GM19328 (cell line): ENCODE data around the gene NPEPL1.
A peak's percentile ranks its signal among the peaks of the same experiment; 100 is the strongest.
"Not testable (repeated sequence)": the region's sequence is repeated elsewhere in the genome, so short reads cannot be mapped to it uniquely, and the experiment has no call there.

Experiments
- ATAC-seq: cut with Tn5 transposase; IDR thresholded peaks from one replicate; pipeline ENCODE4 v1.9.1; 2021; ENCODE audit warnings: mild to moderate bottlenecking, moderate library complexity; ENCODE audit not compliant: unreplicated experiment

NPEPL1 gene

GRCh38 chr20:58692579-58693225, at the start of gene NPEPL1:
Gene NPEPL1 (plus strand): TSS chr20:58692800. CDS start chr20:58692901, 101 bp downstream.
- peak; percentile 90 for ATAC-seq

GRCh38 chr20:58642896-58643295, 49.7 kb upstream of the NPEPL1 start:
- ATAC-seq: not testable (repeated sequence)

DNA sequence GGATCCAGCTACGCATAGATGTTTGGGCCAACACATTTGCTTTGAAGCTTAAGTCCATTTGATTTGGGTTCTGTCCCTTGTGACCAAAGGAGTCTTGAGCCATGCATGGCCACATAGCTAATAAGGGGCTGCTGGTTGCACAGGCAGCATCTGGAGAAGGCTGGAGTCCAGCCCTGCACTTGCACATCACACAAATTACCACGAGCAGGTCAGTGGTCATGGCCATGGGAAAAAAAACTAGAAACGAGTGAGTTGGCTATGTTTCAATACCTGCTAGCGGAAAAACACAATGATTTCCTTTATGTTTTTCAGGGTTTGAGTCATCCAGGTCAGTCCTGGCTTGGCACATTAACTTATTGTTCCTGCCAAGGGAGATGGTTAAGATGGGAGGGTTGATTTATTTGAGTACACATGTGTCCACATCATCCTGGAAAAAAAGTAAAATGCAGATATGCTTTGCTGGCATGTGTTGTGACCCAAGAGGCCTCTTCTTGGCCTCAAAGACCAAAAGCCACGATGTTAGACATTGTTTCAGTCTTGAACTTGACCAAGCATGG, 47.1 kb upstream of the NPEPL1 start:
- no peak for ATAC-seq

- ATAC-seq: no peak
Observed at GRCh38 chr20:58646257-58646656, 46.3 kb upstream of the NPEPL1 start.

GRCh38 chr20:58646703-58647102, 45.9 kb upstream of the NPEPL1 start:
- no peak for ATAC-seq

GRCh38 chr20:58647162-58647795, 45.3 kb upstream of the NPEPL1 start:
- no peak for ATAC-seq

DNA sequence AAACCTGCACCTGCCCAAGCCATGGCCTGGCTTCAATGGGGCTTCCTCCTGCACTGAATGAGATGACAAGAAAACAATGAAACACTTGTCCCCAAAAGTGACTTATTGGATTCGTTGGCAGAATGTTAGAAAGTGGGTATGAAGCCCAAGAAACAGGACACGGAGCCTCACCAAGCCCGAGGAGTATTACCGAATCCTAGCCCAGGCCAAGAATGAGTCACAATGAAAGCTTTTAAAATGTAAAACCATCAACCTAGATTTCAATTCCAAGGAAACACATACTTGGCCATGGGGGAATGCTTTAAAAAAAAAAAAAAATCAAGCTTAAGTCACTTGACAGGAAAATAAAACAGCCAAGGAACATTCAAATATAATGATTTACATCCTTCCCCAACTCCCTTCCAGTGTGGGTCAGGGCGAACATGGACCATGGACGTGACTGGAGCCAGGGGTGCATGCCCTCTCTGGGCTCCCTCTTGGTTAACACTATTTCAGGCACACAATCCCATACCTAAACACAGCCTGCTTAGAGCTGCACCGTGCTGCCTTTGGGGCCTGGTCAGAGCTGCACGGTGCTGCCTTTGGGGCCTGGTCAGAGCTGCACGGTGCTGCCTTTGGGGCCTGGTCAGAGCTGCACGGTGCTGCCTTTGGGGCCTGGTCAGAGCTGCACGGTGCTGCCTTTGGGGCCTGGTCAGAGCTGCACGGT, 44.7 kb upstream of the NPEPL1 start:
- no peak for ATAC-seq

DNA sequence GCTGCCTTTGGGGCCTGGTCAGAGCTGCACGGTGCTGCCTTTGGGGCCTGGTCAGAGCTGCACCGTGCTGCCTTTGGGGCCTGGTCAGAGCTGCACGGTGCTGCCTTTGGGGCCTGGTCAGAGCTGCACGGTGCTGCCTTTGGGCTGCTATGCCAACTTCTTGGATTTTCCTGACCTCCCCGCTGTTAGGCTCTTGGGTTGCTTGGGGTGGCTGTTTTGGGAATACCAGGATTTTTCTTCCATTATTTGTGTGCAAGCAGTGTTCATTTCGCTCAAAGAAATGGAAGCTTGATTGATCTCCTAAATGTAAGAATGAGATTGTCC, 44.1 kb upstream of the NPEPL1 start:
- not testable (repeated sequence) for ATAC-seq

- no peak for ATAC-seq
Observed at GRCh38 chr20:58649288-58650180, 43.1 kb upstream of the NPEPL1 start.

DNA sequence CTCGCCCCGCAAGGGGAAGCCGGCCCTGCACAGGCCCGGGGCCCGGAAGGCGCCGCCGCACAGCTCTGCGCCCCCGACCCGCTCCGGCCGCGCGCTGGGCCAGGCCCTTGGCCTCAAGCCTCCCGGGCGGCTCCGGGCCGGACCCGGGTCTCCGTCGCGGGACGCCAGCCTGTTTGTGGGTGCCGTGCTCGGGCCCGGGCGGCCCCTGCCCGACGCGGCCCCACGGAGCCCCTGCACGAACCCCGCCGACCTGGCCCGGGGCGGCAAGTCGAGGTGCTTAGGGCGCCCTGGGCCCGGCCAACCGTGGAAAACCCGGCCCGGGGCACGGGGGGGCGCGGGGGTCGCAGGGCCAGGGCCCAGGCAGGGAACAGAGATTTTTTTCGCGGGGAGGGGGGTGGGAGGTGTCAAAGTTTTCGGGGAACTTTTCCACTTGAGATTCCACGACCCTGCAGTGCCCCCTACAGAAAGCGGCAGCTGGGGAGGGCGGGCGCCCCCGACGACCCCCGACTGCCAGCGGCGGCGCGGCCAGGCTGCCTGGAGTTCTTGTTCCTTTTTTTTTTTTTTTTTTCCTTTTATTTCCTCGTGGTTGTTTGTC, 42.3 kb upstream of the NPEPL1 start:
- ATAC-seq: no peak

- peak; percentile 54 for ATAC-seq
Observed at GRCh38 chr20:58650776-58651558, 41.6 kb upstream of the NPEPL1 start, which contains the start of gene STX16. Gene STX16 (plus strand): TSS chr20:58651283. CDS start chr20:58652007, 724 bp downstream.

- ATAC-seq: no peak
Observed at GRCh38 chr20:58651559-58651945, 41.0 kb upstream of the NPEPL1 start.

DNA sequence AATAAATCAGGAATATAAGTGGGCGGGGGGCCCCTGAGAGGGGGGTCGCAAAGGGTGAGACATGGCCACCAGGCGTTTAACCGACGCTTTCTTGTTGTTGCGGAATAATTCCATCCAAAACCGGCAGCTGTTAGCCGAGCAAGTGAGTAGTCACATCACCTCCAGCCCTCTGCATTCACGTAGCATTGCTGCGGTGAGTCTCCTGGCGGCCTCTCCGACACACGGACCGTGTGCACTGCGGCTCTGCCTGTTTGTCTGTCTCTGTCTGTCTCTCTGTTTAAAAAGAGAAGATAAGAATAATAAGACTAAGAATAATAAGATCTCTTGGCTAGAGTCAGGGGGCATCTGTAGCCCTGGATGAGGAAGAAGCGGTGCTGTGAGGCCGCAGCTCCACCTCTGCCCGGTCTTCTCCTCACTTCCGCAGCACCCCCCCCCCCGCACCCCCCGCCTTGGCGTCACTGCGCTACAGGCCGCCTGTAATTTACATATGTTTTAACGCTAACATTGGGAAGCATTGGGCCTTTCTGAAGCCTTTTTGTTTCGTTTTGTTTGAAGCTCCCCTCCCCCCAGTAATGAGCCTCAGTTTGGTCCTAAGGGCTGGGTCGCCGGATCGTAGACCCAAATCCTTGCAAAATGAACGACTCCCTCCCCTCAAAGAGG, 40.5 kb upstream of the NPEPL1 start:
- ATAC-seq: peak; percentile 36

- no peak for ATAC-seq
Observed at GRCh38 chr20:58652606-58653294, 39.9 kb upstream of the NPEPL1 start.

DNA sequence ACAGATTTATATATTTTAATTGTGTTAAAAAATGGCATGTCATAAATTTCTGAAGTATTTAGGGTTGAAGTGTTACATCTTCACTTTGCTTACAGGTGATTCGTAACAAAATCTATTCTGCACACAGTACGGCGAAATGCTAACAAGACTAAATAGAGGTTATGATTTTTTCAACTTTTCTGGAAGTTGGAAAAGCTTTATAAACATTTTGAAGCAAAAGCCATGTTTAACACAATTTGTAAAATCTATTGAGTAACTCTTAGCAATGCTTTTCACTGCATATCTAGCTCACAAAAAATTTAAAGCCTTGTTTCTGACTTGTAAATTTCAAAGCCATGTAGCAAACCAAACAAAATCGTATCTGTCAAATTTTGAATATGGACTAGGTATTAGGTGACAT, 38.3 kb upstream of the NPEPL1 start:
- ATAC-seq: no peak

DNA sequence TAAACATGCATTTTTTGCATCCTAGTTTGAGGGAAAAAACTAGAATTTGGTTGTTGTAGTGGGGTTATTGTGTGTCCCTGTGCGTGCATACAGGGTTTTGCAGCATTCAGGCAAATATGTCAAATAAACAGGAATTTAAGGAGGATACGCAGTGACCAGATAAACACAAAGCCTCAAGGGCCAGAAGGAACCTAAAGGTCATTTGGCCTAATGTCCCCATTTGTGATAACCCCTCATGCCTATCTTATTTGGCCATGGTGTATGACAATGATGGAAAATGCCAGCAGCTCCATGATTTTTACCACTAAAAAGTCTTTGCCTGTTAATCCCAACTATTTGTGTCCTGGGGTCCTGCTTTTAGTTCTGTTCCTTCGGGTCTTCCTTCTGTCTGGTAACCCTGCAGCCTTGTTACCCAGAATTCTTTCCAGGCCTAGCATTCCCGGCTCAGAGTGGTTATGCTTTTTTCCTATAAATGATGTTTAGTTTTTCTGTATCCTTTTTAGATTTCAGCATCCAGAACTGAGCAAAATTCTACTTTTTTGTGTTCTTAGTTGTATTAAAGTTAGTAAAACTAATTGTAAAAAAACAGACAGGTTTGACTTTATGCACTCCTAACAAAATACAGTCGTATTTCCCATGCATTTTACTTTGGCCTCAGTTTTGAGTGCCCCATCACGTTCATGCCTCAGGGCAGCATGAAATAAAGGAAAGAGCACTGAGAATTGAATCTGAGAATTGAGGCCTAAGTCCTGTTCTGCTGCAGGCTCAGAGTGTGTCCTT, 37.1 kb upstream of the NPEPL1 start:
- ATAC-seq: no peak

DNA sequence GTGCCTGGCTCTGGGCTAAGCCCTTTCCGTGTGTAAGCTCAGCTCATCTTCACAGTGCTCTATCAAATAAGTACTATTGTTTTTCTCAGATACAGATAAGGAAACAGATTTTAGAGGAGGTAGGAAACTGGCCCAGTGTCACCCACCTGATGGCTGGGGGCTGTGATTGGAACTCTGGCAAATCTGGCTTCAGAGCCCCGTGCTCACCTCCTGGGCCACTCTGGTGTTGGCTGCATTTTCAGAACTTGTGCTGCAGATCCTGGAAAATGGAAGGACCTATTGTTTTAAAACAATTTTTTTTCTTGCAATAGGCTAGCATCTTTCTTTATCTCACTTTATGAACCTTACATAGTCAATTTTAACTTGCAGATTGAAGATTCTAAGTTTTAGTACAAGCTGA, 35.8 kb upstream of the NPEPL1 start:
- no peak for ATAC-seq

DNA sequence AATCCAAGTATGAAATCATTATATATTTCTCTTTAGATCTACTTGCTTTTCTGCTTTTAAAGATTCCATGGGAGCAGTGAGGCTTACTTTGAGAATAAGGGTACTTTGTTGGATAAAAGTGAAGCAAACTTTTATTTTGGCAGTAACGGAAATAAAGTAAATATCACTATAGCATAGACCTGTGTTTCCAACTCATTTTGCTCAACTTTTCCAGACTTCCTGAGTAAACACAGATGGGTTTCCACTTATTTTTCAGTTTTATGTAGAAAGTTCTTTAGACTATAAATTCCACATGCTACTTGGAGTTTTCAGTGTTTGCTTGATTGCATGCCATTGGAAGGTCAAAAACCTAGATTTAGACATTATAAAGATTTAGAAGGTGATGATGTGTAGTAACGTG, 35.3 kb upstream of the NPEPL1 start:
- ATAC-seq: no peak
